K562 (cell line): ENCODE measurements around the gene UBE2I.

Source experiments
- CBFB ChIP-seq: sonication (generic); formaldehyde crosslinking; IDR thresholded peaks from 2 replicates; pipeline ENCODE4 v1.4.0; 2020; ENCODE audit warnings: mild to moderate bottlenecking, missing genetic modification reagents
- GATA2 ChIP-seq: sonication (generic); formaldehyde crosslinking; IDR thresholded peaks from 2 replicates; pipeline ENCODE4 v1.4.0; 2020; ENCODE audit warnings: mild to moderate bottlenecking, missing genetic modification reagents
- NFRKB ChIP-seq: fragments of 450-650 bp; IDR thresholded peaks from 2 replicates; pipeline ENCODE4 v1.6.1; 2016; ENCODE audit warnings: low read depth

DNA sequence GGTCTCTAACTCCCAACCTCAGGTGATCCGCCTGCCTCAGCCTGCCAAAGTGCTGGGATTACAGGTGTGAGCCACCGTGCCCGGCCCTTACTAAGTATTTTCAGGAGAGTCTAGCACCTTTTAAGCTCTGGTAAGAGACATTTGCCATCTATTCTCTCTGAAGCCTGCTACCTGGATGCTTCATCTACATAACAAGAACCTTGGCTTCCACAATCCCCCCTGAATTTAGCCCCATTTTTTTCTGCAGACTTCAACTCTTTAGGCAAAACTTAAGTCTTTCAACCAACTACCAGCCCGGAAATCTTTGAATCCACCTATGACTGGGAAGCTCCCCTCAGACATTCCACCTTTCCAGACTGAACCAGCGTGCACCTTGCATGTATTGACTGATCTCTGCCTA, 14.0 kb upstream of the UBE2I start:
- TF ChIP-seq GATA2 (CRISPR knock-in tag) (no peak), NFRKB (no peak), CBFB (CRISPR knock-in tag) (no peak)
